Neural progenitor cell (in vitro differentiated cells): ENCODE measurements around the gene ANKRD31.

Experiments used
- CTCF ChIP-seq: fragments of 200-600 bp; sonication (generic); IDR thresholded peaks from 2 replicates; pipeline ENCODE4 v1.5.1; 2017; ENCODE audit warnings: antibody characterized with exemption, mild to moderate bottlenecking
- EZH2 ChIP-seq: fragments of 200-600 bp; sonication (generic); IDR thresholded peaks from 2 replicates; pipeline ENCODE4 v1.6.1; 2017; ENCODE audit warnings: antibody characterized with exemption, mild to moderate bottlenecking, moderate library complexity

GRCh38 chr5:75214928-75215327, 21.8 kb downstream of the ANKRD31 start:
- TF ChIP-seq CTCF (no peak), EZH2 (no peak)
